Measurements from ENCODE around the gene CLCNKB. TPM values are rescaled to one million over a fixed set of nuclear protein-coding genes. Genes with fewer than 3 reads are reported as not detected.

Gene CLCNKB
- total RNA-seq, 1 experiment from 2014 or later: 0.81 TPM

DNA sequence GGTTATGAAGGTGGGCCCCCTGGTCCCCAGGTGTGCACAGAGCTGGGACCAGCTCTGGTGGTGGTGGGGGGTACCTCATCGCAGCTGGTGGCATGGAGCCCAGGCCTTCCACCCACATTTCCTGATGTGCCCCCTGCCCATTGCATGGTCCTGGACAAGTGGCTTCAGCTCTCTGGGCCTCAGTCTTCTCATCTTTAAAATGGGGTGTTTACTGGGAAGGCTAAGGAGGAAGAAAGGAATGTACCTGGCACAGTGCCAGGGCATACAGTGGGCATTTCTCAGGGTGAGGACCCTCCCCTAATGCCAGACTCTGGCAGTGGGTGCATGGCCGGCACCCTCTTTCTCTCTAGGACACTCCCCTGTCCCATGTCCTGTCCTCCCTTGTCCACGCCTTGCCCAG, 7.5 kb downstream of the CLCNKB start:
- Histone ChIP-seq H3K4me1 (ENCODE audit: control insufficient read depth in 1 of 2, insufficient read depth in 2 of 2, low read length in 2 of 2) (peaks cover 6 to 16% of the 10 kb centered on the region in 2 experiments; a peak in 3 of 4 replicates), H3K4me3 (replicated peaks in 1 of 2; ENCODE audit: low read depth in 1 of 2, low read length in 2 of 2) (no peak overlapping the region), H3K27me3 (ENCODE audit: insufficient read depth, low read length) (no peaks in the 10 kb centered on the region), H3K36me3 (ENCODE audit: control insufficient read depth in 1 of 2, insufficient read depth in 2 of 2, low read length in 2 of 2) (no peaks in the 10 kb centered on the region), H3K9ac (ENCODE audit: low read length) (no peak overlapping the region), H3K27ac (ENCODE audit: low read depth, low read length) (no peak overlapping the region), H3K9me3 (ENCODE audit: control insufficient read depth in 1 of 2, insufficient read depth in 1 of 2, low read depth in 1 of 2, low read length in 2 of 2) (no peaks in the 10 kb centered on the region), H4K20me1 (ENCODE audit: insufficient read depth) (no peaks in the 10 kb centered on the region), H2AFZ (ENCODE audit: low read depth, low read length, poor library complexity, severe bottlenecking) (no peak overlapping the region), H3K9me2 (ENCODE audit: insufficient read depth) (no peaks in the 10 kb centered on the region), H3K79me2 (ENCODE audit: insufficient read depth, low read length) (no peaks in the 10 kb centered on the region), H3K4me2 (ENCODE audit: low read length) (no peak overlapping the region)
- TF ChIP-seq, protein P1, sequence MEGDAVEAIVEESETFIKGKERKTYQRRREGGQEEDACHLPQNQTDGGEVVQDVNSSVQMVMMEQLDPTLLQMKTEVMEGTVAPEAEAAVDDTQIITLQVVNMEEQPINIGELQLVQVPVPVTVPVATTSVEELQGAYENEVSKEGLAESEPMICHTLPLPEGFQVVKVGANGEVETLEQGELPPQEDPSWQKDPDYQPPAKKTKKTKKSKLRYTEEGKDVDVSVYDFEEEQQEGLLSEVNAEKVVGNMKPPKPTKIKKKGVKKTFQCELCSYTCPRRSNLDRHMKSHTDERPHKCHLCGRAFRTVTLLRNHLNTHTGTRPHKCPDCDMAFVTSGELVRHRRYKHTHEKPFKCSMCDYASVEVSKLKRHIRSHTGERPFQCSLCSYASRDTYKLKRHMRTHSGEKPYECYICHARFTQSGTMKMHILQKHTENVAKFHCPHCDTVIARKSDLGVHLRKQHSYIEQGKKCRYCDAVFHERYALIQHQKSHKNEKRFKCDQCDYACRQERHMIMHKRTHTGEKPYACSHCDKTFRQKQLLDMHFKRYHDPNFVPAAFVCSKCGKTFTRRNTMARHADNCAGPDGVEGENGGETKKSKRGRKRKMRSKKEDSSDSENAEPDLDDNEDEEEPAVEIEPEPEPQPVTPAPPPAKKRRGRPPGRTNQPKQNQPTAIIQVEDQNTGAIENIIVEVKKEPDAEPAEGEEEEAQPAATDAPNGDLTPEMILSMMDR (IDR thresholded peaks at IDR 0.05 in 2 of 3, conservative IDR thresholded peaks at IDR 0.05 in 1 of 3; ENCODE audit: borderline replicate concordance in 1 of 3, insufficient read depth in 1 of 3, low read depth in 2 of 3, low read length in 2 of 3): no peak
- TF ChIP-seq POLR2AphosphoS5 (IDR thresholded peaks at IDR 0.05; ENCODE audit: low read depth, low read length) (no peak), ELF1 (IDR thresholded peaks at IDR 0.05; ENCODE audit: borderline replicate concordance, low read depth) (no peak), ZNF274 (IDR thresholded peaks at IDR 0.05; ENCODE audit: low read depth, low read length) (no peak), SIN3A (IDR thresholded peaks at IDR 0.05; ENCODE audit: low read depth) (no peak), JUND (IDR thresholded peaks at IDR 0.05) (no peak), CEBPB (IDR thresholded peaks at IDR 0.05; ENCODE audit: low read depth) (no peak), CBX3 (IDR thresholded peaks at IDR 0.05; ENCODE audit: low read depth) (no peak), YY1 (IDR thresholded peaks at IDR 0.05; ENCODE audit: extremely low read depth, insufficient replicate concordance, low read depth, low read length) (no peak), FOSL1 (IDR thresholded peaks at IDR 0.05; ENCODE audit: low read depth) (no peak), EGR1 (IDR thresholded peaks at IDR 0.05; ENCODE audit: low read depth) (no peak), TCF7L2 (IDR thresholded peaks at IDR 0.05; ENCODE audit: borderline replicate concordance, extremely low read depth, insufficient read depth, insufficient read length) (no peak), RAD21 (IDR thresholded peaks at IDR 0.05; ENCODE audit: low read depth) (no peak), SP1 (IDR thresholded peaks at IDR 0.05; ENCODE audit: low read depth) (no peak), ZFX (IDR thresholded peaks at IDR 0.05) (no peak), EZH2 (IDR thresholded peaks at IDR 0.05) (no peak), SRF (IDR thresholded peaks at IDR 0.05; ENCODE audit: low read depth) (no peak)
- TF ChIP-seq, protein P2, sequence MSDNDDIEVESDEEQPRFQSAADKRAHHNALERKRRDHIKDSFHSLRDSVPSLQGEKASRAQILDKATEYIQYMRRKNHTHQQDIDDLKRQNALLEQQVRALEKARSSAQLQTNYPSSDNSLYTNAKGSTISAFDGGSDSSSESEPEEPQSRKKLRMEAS (IDR thresholded peaks at IDR 0.05): no peak
- TF ChIP-seq, protein P3, sequence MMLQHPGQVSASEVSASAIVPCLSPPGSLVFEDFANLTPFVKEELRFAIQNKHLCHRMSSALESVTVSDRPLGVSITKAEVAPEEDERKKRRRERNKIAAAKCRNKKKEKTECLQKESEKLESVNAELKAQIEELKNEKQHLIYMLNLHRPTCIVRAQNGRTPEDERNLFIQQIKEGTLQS (IDR thresholded peaks at IDR 0.05): no peak
- TF ChIP-seq, protein P4, sequence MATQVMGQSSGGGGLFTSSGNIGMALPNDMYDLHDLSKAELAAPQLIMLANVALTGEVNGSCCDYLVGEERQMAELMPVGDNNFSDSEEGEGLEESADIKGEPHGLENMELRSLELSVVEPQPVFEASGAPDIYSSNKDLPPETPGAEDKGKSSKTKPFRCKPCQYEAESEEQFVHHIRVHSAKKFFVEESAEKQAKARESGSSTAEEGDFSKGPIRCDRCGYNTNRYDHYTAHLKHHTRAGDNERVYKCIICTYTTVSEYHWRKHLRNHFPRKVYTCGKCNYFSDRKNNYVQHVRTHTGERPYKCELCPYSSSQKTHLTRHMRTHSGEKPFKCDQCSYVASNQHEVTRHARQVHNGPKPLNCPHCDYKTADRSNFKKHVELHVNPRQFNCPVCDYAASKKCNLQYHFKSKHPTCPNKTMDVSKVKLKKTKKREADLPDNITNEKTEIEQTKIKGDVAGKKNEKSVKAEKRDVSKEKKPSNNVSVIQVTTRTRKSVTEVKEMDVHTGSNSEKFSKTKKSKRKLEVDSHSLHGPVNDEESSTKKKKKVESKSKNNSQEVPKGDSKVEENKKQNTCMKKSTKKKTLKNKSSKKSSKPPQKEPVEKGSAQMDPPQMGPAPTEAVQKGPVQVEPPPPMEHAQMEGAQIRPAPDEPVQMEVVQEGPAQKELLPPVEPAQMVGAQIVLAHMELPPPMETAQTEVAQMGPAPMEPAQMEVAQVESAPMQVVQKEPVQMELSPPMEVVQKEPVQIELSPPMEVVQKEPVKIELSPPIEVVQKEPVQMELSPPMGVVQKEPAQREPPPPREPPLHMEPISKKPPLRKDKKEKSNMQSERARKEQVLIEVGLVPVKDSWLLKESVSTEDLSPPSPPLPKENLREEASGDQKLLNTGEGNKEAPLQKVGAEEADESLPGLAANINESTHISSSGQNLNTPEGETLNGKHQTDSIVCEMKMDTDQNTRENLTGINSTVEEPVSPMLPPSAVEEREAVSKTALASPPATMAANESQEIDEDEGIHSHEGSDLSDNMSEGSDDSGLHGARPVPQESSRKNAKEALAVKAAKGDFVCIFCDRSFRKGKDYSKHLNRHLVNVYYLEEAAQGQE (IDR thresholded peaks at IDR 0.05; ENCODE audit: low read depth): no peak
- ATAC-seq: no peak
- RAD21 ChIA-PET (ENCODE audit: low non-redundant PET in 1 of 2, low total read pairs in 2 of 2, uncharacterized antibody in 2 of 2, unreplicated experiment in 2 of 2): no interaction called here
- no TSS peak for BruUV-seq (replicated peaks)
- intact Hi-C loops (cut with micrococcal nuclease): no loop called here
- POLR2A ChIA-PET: no interaction called here
- DNase-seq (ENCODE audit: low read depth, low spot score): no peak
- CTCF ChIA-PET: no interaction called here

Data from HCT116 (cell line).